B cell (primary cell): Measurements from ENCODE around the gene DECR2.

Experiments
- EZH2 ChIP-seq: IDR thresholded peaks from 2 replicates; pipeline ENCODE4 v1.6.1; 2012; ENCODE audit warnings: borderline replicate concordance, low read depth, mild to moderate bottlenecking, moderate library complexity, low read length; ENCODE audit not compliant: insufficient read depth, poor library complexity, severe bottlenecking
- TF ChIP-seq, protein P1 (sequence below): fragments of 200-600 bp; IDR thresholded peaks from one replicate; pipeline ENCODE4 v1.8.0; 2022; ENCODE audit warnings: antibody characterized with exemption, mild to moderate bottlenecking

DNA sequence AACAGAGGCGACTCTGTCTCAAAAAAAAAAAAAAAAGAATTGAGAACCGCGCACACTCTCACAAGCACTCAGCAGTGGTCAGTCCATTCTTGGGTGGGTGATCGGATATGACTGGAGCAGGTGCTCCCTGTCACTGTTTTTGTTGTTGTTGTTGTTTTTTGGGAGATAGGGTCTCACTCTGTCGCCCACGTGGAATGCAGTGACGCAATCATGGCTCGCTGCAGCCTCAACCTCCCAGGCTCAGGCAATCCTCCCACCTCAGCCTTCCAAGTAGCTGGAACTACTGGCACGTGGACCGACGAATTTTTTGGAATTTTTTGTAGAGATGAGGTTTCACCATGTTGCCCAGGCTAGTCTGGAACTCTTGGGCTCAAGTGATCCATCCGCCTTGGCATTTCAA, 53.8 kb downstream of the DECR2 start:
- TF ChIP-seq EZH2 = no peak
- TF ChIP-seq, protein P1, sequence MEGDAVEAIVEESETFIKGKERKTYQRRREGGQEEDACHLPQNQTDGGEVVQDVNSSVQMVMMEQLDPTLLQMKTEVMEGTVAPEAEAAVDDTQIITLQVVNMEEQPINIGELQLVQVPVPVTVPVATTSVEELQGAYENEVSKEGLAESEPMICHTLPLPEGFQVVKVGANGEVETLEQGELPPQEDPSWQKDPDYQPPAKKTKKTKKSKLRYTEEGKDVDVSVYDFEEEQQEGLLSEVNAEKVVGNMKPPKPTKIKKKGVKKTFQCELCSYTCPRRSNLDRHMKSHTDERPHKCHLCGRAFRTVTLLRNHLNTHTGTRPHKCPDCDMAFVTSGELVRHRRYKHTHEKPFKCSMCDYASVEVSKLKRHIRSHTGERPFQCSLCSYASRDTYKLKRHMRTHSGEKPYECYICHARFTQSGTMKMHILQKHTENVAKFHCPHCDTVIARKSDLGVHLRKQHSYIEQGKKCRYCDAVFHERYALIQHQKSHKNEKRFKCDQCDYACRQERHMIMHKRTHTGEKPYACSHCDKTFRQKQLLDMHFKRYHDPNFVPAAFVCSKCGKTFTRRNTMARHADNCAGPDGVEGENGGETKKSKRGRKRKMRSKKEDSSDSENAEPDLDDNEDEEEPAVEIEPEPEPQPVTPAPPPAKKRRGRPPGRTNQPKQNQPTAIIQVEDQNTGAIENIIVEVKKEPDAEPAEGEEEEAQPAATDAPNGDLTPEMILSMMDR = no peak
